Activated naive CD8-positive, alpha-beta T cell treated with anti-CD3 and anti-CD28 coated beads, Interleukin-2, amount 50 U/mL, for 24 hours (primary cell): ENCODE results near the gene TGFB3.
"Not testable (repeated sequence)": the region's sequence is repeated elsewhere in the genome, so short reads cannot be mapped to it uniquely, and the experiment has no call there.

ENCODE experiments used
- ATAC-seq: fragments of 150-1000 bp; cut with Tn5 transposase; one replicate; pipeline ENCODE4 v1.10.0; 2021
- DNase-seq: peaks from one replicate; pipeline ENCODE4 v3.0.0; 2021
- H3K27ac Mint-ChIP-seq: one replicate; pipeline ENCODE4 v1.8.0; 2021; ENCODE audit warnings: mild to moderate bottlenecking, mixed read lengths
- H3K27me3 Mint-ChIP-seq: one replicate; pipeline ENCODE4 v1.8.0; 2021; ENCODE audit warnings: mixed read lengths
- H3K36me3 Mint-ChIP-seq: one replicate; pipeline ENCODE4 v1.8.0; 2021; ENCODE audit warnings: low read depth, mixed read lengths
- H3K4me1 Mint-ChIP-seq: one replicate; pipeline ENCODE4 v1.8.0; 2021; ENCODE audit warnings: mixed read lengths
- H3K4me3 Mint-ChIP-seq: one replicate; pipeline ENCODE4 v1.8.0; 2021; ENCODE audit warnings: mild to moderate bottlenecking, moderate library complexity, mixed read lengths
- H3K9me3 Mint-ChIP-seq: one replicate; pipeline ENCODE4 v1.8.0; 2021; ENCODE audit warnings: mixed read lengths

TGFB3 gene

DNA sequence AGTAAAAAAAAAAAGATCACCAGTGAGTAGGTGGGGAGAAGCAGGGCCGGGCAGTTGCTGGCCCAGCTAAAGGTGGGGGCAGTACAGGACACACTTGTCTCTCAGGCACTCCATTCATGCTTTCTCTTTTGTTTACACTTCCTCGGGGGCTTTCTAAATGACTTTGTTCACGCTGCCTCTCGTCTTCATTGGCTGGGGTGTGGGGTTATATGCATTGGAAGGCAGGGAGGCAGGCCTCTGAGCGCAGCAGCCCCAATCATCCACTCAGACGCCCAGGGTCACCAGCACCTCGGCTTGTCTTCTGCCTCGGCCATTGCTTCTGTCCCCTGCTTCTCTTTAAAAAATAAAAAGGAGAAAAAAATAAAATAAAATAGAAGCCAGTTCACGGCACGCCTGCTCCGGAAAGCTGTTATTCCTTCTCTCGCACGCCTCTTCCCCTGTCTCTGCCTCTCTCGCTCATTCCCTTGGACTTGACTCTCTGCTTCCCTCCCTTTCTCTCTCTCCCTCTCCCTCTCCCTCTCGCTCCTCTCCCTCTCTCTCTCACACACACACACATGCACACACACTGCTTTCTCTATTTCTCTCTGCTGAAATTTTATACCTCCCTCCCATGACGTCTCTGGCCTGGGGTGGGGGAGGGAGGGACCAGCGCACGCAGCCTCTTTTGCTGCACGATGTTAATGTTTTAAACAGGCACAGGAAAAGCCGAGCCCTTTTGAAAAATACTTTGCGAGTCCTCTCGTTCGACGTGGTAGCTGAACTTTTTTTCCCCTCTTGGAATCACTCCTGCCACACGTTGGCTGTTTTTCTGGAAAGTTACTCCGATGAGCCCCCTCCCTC lies at the start of gene TGFB3:
Gene TGFB3 (minus strand): TSS at position 570 of the 840 bp plus-strand sequence. CDS start 1,102 bp downstream, outside the sequence.
- ATAC-seq (peak; percentile 45), DNase-seq (peak; percentile 42)
- peaks cover 2% of the 10 kb centered on the region for H3K27me3 Mint-ChIP-seq
- H3K4me1 Mint-ChIP-seq, result peaks cover 47% of the 10 kb centered on the region
- peak within 1 kb of the TSS; percentile 86 for H3K4me3 Mint-ChIP-seq
- H3K36me3 Mint-ChIP-seq, result no peaks in the 10 kb centered on the region
- no peaks in the 10 kb centered on the region for H3K9me3 Mint-ChIP-seq
- peak within 1 kb of the TSS; percentile 85 for H3K27ac Mint-ChIP-seq

DNA sequence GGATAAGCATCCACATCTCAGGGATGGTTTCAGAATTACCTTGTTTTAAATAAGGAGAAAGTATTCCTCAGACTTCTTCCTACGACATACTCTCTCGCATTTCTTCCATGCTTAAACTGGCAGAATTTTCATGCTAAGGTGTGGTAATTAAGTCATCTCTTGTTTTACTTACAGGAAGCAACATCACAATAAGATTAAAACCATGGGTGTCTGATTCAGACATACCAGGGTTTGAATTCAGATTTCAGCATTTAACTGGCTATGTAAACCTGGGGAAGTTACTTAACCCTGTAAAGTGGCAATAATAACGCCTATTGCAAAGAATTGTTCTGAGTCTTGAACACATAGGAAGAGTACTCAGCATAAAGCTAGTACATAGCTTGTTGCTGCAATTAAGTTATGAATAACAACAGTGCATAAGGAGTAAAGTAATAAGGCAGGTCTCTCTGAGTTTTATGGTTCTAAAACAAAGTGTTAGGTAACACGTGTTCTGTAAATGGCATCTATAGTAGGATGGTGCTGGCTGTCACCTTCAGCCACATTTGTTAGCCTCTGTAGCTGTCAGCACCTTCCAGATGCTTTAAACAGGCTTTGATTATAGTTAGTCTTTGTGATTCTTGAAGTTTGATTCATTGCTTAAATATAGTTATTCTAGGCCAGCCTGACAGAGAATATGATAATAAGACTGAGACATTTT lies 42.6 kb upstream of the TGFB3 start:
- H3K4me3 Mint-ChIP-seq, result no peak overlapping the region
- ATAC-seq, result no peak
- H3K9me3 Mint-ChIP-seq, result peaks cover 10% of the 10 kb centered on the region

DNA sequence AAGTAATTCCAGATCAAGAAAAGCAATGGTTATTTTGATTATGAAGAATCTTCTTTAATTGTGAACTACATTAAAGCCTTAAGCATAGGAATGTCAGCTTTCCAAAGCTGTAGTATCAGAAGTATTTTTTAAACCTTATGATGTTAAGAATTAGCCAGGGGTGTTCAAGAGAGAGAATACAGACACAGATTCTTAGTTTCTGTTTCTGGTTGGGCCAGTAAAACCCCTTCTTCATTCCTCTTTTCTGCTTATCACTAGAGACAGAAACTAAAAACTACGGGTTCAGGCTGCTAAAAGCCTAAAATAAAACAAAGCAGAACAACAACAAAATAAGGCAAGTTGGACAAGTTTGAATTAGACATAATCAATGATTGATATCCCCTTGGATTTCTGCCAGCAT lies 42.0 kb upstream of the TGFB3 start:
- ATAC-seq (no peak), DNase-seq (no peak)
- Mint-ChIP-seq H3K27me3 (no peaks in the 10 kb centered on the region), H3K4me1 (no peaks in the 10 kb centered on the region), H3K36me3 (peaks cover 34% of the 10 kb centered on the region), H3K4me3 (no peak overlapping the region), H3K27ac (no peak overlapping the region), H3K9me3 (peaks cover 16% of the 10 kb centered on the region)

More for the DNA sequence above, 42.6 kb upstream of the TGFB3 start:
- peaks cover 28% of the 10 kb centered on the region for H3K36me3 Mint-ChIP-seq
- H3K27me3 Mint-ChIP-seq, result no peaks in the 10 kb centered on the region
- no peak for DNase-seq
- H3K27ac Mint-ChIP-seq, result no peak overlapping the region
- no peaks in the 10 kb centered on the region for H3K4me1 Mint-ChIP-seq

DNA sequence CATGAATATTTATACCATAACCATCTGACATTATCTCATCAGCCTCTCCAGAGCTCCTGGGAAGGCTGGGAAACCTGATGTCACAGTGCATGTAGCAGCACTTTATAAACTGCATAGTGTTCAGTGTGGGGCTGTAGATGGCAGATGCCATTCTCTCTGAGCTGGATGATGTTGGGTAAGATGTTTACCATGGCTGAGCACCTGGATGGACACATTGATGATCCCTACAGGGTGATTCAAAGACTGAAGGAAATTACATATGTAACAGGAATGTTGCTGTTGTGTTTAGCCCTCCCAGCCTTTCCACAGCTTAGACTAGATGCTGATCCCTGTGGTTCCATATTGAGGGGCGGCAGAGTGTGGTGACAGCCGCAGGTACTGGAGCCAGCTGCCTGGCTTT lies 41.2 kb upstream of the TGFB3 start:
- Mint-ChIP-seq H3K4me3 (no peak overlapping the region), H3K27ac (no peak overlapping the region), H3K9me3 (peaks cover 22% of the 10 kb centered on the region), H3K27me3 (no peaks in the 10 kb centered on the region), H3K36me3 (peaks cover 37% of the 10 kb centered on the region), H3K4me1 (no peaks in the 10 kb centered on the region)
- DNase-seq, result no peak
- no peak for ATAC-seq

DNA sequence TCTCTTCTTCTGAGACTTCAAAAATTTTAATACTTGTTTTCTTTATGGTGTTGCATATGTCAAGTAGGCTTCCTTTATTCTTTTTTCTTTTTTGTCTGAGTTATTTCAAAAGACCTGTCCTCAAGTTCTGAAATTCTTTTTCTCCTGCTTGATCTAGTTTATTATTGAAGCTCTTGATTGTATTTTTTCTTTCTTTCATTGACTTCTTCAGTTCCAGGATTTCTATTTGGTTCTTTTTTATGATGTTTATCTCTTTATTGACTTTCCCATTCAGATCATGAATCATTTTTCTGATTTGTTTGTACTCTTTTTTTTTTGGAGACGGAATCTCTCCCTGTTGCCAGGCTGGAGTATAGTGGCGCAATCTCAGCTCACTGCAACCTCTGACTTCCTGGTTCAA lies 37.9 kb upstream of the TGFB3 start:
- no peak overlapping the region for H3K4me3 Mint-ChIP-seq
- H3K27ac Mint-ChIP-seq, result no peak overlapping the region
- H3K36me3 Mint-ChIP-seq, result peaks cover 57% of the 10 kb centered on the region
- H3K4me1 Mint-ChIP-seq, result peaks cover 3% of the 10 kb centered on the region
- H3K9me3 Mint-ChIP-seq, result peaks cover 25% of the 10 kb centered on the region
- H3K27me3 Mint-ChIP-seq, result no peaks in the 10 kb centered on the region
- no peak for DNase-seq
- ATAC-seq, result no peak

DNA sequence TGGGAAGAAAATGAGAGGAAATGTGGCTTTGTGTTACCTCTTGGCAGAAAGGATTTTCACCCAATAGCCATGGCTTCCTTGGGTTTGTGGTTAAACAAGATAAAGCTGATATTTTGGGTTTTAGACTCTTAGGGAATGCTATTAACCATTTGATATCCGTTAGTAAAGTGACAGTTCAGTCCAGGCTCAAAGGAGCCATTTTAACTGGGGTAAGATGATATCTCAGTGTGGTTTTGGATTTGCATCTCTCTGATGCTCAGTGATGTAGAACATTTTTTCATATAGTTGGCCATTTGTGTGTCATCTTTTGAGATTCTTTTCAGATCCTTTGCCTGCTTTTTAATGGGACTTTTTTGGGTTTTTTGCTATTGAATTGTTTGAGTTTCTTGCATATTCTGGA lies 33.9 kb upstream of the TGFB3 start:
- H3K36me3 Mint-ChIP-seq, result peaks cover 67% of the 10 kb centered on the region
- ATAC-seq, result no peak
- H3K4me3 Mint-ChIP-seq, result no peak overlapping the region
- H3K27ac Mint-ChIP-seq, result no peak overlapping the region
- no peak for DNase-seq
- peaks cover 25% of the 10 kb centered on the region for H3K9me3 Mint-ChIP-seq
- peaks cover 3% of the 10 kb centered on the region for H3K4me1 Mint-ChIP-seq
- H3K27me3 Mint-ChIP-seq, result no peaks in the 10 kb centered on the region

DNA sequence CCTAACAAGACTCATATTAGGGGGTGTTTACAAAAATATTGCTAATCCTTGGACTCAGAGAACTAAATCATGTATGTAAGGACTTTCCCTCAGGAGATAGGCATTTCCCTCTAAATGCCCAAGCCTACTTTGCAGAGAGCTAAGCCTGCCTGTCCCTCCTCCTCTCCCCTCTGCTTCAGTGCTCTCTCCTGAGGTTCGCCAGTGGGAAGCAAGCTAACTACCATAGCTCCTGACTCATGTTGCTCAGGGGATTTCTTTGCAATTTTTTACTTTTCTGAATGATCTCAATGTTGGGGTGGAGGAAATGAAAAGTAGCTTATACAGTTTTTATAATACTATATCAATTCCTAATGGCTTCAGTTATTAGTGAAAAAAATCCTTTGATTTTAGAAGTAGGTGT lies 33.4 kb upstream of the TGFB3 start:
- DNase-seq (no peak), ATAC-seq (no peak)
- Mint-ChIP-seq H3K9me3 (peaks cover 23% of the 10 kb centered on the region), H3K27ac (no peak overlapping the region), H3K27me3 (no peaks in the 10 kb centered on the region), H3K36me3 (peaks cover 62% of the 10 kb centered on the region), H3K4me3 (no peak overlapping the region), H3K4me1 (peaks cover 3% of the 10 kb centered on the region)

DNA sequence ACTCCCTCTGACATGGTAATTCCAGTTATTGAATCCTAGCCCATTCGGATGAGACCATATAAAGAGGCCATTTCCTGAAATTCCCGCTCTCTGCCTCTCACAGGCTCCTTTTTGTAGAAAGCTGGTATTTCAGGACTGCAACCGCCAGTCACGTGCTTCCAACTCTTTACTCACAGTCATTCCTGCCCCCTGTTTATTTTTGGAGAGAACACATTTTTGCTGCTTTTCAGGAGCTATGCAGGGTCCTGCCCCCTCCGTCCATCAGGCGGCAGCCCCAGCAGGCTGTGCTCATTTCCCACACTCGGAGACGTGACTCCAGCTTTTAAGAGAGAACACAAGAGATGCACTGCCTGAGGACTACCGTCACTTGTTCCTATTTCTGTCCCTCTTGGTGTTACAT lies 30.6 kb upstream of the TGFB3 start:
- ATAC-seq (no peak), DNase-seq (no peak)
- no peak overlapping the region for H3K27ac Mint-ChIP-seq
- H3K4me3 Mint-ChIP-seq, result no peak overlapping the region
- H3K27me3 Mint-ChIP-seq, result no peaks in the 10 kb centered on the region
- peaks cover 3% of the 10 kb centered on the region for H3K4me1 Mint-ChIP-seq
- peaks cover 40% of the 10 kb centered on the region for H3K36me3 Mint-ChIP-seq
- no peaks in the 10 kb centered on the region for H3K9me3 Mint-ChIP-seq

DNA sequence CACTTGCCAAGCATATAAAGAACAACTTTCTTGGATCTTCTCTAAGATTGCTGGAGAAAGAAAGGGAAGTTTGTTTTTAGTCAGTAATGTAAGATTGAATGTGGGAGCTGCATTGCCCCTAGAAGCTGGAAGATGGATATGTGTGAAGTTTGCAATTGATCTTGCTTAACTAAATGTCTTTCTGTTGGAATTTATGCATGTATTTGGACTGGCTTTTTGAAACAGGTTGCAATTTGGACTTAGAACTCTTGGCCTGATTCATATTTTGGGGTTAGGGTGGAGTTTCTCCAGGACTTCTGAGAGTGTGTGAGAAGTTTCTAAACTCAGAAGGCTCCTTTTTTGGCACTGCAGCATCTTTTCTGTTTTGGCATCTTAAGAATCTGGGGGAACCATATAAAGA lies 30.1 kb upstream of the TGFB3 start:
- DNase-seq (no peak), ATAC-seq (no peak)
- Mint-ChIP-seq H3K36me3 (peaks cover 36% of the 10 kb centered on the region), H3K27me3 (no peaks in the 10 kb centered on the region), H3K9me3 (no peaks in the 10 kb centered on the region), H3K27ac (no peak overlapping the region), H3K4me3 (no peak overlapping the region), H3K4me1 (peaks cover 3% of the 10 kb centered on the region)

DNA sequence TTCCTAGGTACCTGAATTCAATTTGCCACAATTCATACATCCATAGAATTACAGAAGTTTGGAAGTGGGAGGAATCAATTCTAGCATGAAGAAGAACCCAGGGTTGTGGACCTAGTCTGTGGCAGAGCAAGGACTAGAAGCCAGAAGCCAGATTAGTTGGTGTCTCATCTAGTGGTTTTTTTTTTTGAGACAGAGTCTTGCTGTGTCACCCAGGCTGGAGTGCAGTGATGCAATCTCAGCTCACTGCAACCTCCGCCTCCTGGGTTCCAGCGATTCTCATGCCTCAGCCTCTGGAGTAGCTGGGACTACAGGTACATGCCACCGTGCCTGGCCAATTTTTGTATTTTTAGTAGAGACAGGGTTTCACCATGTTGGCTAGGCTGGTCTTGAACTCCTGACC lies 27.8 kb upstream of the TGFB3 start:
- not testable (repeated sequence) for H3K4me1 Mint-ChIP-seq, H3K4me3 Mint-ChIP-seq, H3K27me3 Mint-ChIP-seq, ATAC-seq, DNase-seq, H3K9me3 Mint-ChIP-seq, H3K27ac Mint-ChIP-seq
- H3K36me3 Mint-ChIP-seq, result peaks cover 33% of the 10 kb centered on the region

DNA sequence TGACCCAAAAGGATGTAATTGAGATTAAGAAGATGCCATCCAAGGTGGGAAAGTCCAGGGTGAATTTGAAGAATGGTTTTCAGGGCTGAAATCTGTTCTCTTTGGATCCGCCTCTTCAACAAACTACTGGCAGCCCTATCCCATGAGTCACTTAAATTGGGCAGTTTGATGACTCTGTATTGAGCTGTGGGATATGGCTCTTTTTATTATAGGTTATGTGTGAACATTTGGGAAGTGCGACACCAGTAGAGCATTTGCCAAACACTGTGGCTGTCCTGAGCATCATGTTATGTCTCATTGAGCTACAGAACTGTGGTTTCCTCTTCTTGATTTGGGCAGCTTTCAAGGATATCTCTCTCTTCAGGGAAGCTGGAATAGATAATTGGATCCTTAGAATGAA lies 26.1 kb upstream of the TGFB3 start:
- Mint-ChIP-seq H3K27me3 (no peaks in the 10 kb centered on the region), H3K9me3 (peaks cover 17% of the 10 kb centered on the region), H3K36me3 (peaks cover 32% of the 10 kb centered on the region), H3K27ac (no peak overlapping the region), H3K4me1 (no peaks in the 10 kb centered on the region), H3K4me3 (no peak overlapping the region)
- DNase-seq (no peak), ATAC-seq (no peak)

DNA sequence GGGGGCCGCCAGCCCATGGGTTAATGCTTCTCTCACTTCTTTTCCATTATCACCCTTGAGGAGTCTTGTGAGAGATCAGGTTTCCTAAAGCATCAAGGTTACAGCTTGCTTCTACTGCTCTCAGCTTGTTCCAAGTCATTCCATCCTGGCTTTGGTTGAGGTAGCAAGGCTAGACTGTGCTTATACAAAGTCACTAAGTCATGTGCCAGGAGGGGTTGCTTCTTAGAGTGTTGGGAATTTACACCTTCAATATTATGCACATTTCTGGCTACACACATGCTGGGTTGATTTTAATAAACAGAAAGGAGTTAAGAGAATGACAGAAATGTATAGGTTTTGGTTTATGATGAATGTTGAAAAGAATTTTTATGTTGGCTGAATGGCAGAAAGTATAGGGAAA lies 25.6 kb upstream of the TGFB3 start:
- Mint-ChIP-seq H3K4me1 (no peaks in the 10 kb centered on the region), H3K4me3 (no peak overlapping the region), H3K27me3 (no peaks in the 10 kb centered on the region), H3K9me3 (peaks cover 17% of the 10 kb centered on the region), H3K36me3 (peaks cover 33% of the 10 kb centered on the region), H3K27ac (no peak overlapping the region)
- ATAC-seq (no peak), DNase-seq (no peak)

DNA sequence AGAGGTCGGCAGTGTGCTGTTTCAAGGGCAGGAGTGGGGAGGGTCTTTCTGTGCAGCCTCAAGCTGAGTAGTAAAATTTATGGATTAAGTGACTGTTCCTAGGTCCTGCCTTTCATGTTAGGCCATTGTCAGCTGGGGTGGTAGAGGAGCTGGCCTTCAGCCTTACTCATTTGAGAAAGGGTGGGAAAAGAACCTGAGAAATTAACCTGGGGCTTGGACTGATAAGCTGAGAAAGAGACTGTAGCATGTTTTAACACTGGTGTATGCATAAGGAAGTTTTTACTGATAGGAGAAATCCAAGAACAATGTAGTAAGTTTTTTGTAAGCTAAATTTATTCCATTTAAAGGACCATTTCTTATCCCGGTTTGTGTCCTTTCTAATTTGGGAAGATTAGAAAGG lies 24.5 kb upstream of the TGFB3 start:
- H3K36me3 Mint-ChIP-seq, result peaks cover 40% of the 10 kb centered on the region
- H3K4me3 Mint-ChIP-seq, result no peak overlapping the region
- peaks cover 17% of the 10 kb centered on the region for H3K9me3 Mint-ChIP-seq
- no peaks in the 10 kb centered on the region for H3K27me3 Mint-ChIP-seq
- DNase-seq, result no peak
- no peak for ATAC-seq
- H3K4me1 Mint-ChIP-seq, result no peaks in the 10 kb centered on the region
- H3K27ac Mint-ChIP-seq, result no peak overlapping the region

DNA sequence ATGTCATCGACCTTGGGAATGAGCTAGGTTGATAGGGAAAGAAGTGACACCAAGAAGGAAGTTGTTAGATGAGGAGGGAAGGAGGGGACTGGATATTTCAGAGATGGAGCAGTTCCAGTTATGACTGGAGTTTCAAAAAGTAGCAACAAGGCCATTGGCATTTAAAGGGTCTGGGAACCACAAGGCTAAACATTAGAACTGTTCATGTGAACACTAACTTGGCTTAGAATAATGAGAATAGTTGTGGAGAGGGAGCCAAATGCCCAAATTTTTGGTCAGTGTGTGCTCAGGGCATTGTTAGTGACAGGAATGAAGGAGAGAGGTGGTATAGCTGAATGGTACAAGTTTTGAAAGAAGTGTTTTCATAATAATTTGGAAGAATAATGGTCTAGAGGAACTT lies 20.6 kb upstream of the TGFB3 start:
- Mint-ChIP-seq H3K9me3 (peaks cover 17% of the 10 kb centered on the region), H3K27me3 (no peaks in the 10 kb centered on the region), H3K36me3 (peaks cover 44% of the 10 kb centered on the region), H3K27ac (no peak overlapping the region), H3K4me1 (no peaks in the 10 kb centered on the region), H3K4me3 (no peak overlapping the region)
- no peak for DNase-seq
- no peak for ATAC-seq

DNA sequence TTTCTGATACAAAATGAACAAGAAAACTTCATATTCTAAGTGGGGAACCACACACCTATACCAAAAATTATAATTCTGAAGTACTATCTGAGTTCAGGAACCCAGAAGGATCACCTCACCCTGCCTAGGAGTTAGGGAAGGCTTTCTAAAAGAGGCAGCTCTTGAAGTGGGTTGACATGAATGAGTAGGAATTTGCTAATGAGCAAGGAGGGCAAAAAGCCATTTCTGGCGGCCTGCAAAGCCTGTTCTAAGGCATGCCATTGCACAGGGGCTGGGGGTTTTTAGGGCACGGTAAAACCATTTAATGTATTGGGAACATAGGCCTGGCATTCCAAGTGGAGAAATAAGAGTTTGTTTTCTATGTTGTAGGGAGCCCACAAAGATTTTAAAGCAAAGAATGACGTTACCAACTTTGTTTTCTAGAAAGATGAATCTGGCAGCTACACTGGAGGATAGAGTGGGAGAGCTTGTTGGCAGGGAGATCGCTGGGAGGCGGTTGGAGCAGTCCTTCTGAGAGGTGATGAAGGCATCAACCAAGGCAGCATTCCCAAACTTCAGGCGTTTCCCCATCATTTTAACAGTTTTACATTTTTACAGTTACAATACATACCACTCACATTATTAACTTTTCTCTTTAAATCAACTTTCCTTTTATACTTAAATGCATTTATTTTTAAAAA lies 17.9 kb upstream of the TGFB3 start:
- ATAC-seq, result no peak
- H3K36me3 Mint-ChIP-seq, result peaks cover 30% of the 10 kb centered on the region

More for the DNA sequence above, 17.9 kb upstream of the TGFB3 start:
- Mint-ChIP-seq H3K4me1 (no peaks in the 10 kb centered on the region), H3K4me3 (no peak overlapping the region), H3K9me3 (peaks cover 9% of the 10 kb centered on the region), H3K27me3 (no peaks in the 10 kb centered on the region), H3K27ac (no peak overlapping the region)
- DNase-seq, result no peak
